Endothelial cell of umbilical vein (primary cell): Measurements from ENCODE around the gene SYNGR1. TPM values are rescaled to one million over a fixed set of nuclear protein-coding genes. Genes with fewer than 3 reads are reported as not detected.

ENCODE experiments used
- BruUV-seq: library from RNA; stranded (reverse); fragments of 400-500 nt; replicated peaks from 2 replicates; lab custom pipeline; 2021; lab: Mats Ljungman, UMichigan
- CTCF ChIA-PET: fragments of 300-600, 350-600 bp; sonication (Branson Sonifier 250); formaldehyde crosslinking; loops from one replicate; lab custom pipeline; 2021; ENCODE audit warnings: antibody characterized with exemption, inconsistent platforms; lab: Charles Lee
- POLR2A ChIA-PET: fragments of 300-600, 350-600 bp; sonication (Branson Sonifier 250); formaldehyde crosslinking; loops from one replicate; lab custom pipeline; 2021; ENCODE audit warnings: antibody characterized with exemption, inconsistent platforms; lab: Charles Lee
- DNase-seq: peaks from one replicate; pipeline ENCODE4 v3.0.0-alpha.2; 2011; ENCODE audit warnings: low read depth, low spot score
- FAIRE-seq: peaks from 2 replicates; lab custom pipeline; 2011; peaks lifted over from hg19 to GRCh38; lab: Jason Lieb, UNC
- H2AFZ ChIP-seq: 2 replicates; pipeline ENCODE4 v1.6.0; 2012; ENCODE audit warnings: low read depth, low read length, control low read depth, inconsistent platforms
- H3K27ac ChIP-seq: 2 replicates; pipeline ENCODE4 v1.5.1; 2011; ENCODE audit warnings: low read depth, mild to moderate bottlenecking, control low read depth, low read length, moderate library complexity; ENCODE audit not compliant: insufficient read depth
- H3K27me3 ChIP-seq, 2 experiments: 2 replicates each; pipeline versions ENCODE4 v1.6.0 to v1.6.1; 2011; ENCODE audit warnings: low read length in 2 of 2, mixed read lengths in 1 of 2; ENCODE audit not compliant: control insufficient read depth in 2 of 2, insufficient read depth in 2 of 2
- H3K36me3 ChIP-seq, 2 experiments: 2 replicates in 1 of 2; 3 replicates in 1 of 2; pipeline ENCODE4 v1.5.1; 2011; ENCODE audit warnings: low read length in 2 of 2, mild to moderate bottlenecking in 1 of 2, moderate library complexity in 1 of 2; ENCODE audit not compliant: control insufficient read depth in 2 of 2, insufficient read depth in 2 of 2; ENCODE audit errors: extremely low read depth in 1 of 2
- H3K4me1 ChIP-seq: 3 replicates; pipeline ENCODE4 v1.5.1; 2011; ENCODE audit warnings: mild to moderate bottlenecking, low read length; ENCODE audit not compliant: control insufficient read depth, insufficient read depth; ENCODE audit errors: extremely low read depth
- H3K4me2 ChIP-seq: 2 replicates; pipeline ENCODE4 v1.6.1; 2011; ENCODE audit warnings: low read length, control low read depth, mixed read lengths; ENCODE audit not compliant: insufficient read depth
- H3K4me3 ChIP-seq, 3 experiments: fragments of 200-600 bp in 1 of 3; sonication (generic), shearing (Covaris generic) in 1 of 3; replicated peaks in 1 of 3; 2 replicates each; pipeline ENCODE4 v1.5.1; 2011 to 2016; ENCODE audit warnings: control low read depth in 3 of 3, low read length in 3 of 3, mild to moderate bottlenecking in 2 of 3, inconsistent platforms in 1 of 3, low read depth in 1 of 3, moderate library complexity in 1 of 3; ENCODE audit not compliant: insufficient read depth in 1 of 3
- H3K79me2 ChIP-seq: 2 replicates; pipeline ENCODE4 v1.6.0; 2012; ENCODE audit warnings: low read length, inconsistent platforms; ENCODE audit not compliant: control insufficient read depth, insufficient read depth
- H3K9ac ChIP-seq: replicated peaks from 2 replicates; pipeline ENCODE3; 2011; ENCODE audit warnings: low read length, control low read depth; ENCODE audit not compliant: insufficient read depth; ENCODE audit errors: extremely low read depth
- H3K9me1 ChIP-seq: replicated peaks from 3 replicates; pipeline ENCODE4 v1.6.0; 2011; ENCODE audit warnings: mild to moderate bottlenecking, low read length; ENCODE audit not compliant: control insufficient read depth, insufficient read depth; ENCODE audit errors: extremely low read depth
- H3K9me3 ChIP-seq: replicated peaks from 2 replicates; pipeline ENCODE4 v1.5.1; 2012; ENCODE audit warnings: low read length, inconsistent platforms; ENCODE audit not compliant: control insufficient read depth, insufficient read depth
- H4K20me1 ChIP-seq: replicated peaks from 2 replicates; pipeline ENCODE3; 2011; ENCODE audit warnings: mild to moderate bottlenecking, low read length; ENCODE audit not compliant: control insufficient read depth, insufficient read depth; ENCODE audit errors: extremely low read depth
- CTCF ChIP-seq, 2 donors: IDR thresholded peaks; 1 replicate in 1 of 2; 2 replicates in 1 of 2; pipeline ENCODE4 v1.5.1; 2011; ENCODE audit warnings: low read length in 2 of 2, mild to moderate bottlenecking in 2 of 2, moderate library complexity in 2 of 2, control low read depth in 1 of 2, inconsistent platforms in 1 of 2, low read depth in 1 of 2; ENCODE audit not compliant: insufficient read depth in 1 of 2; ENCODE audit errors: extremely low read depth in 1 of 2
- EZH2 ChIP-seq: IDR thresholded peaks from 2 replicates; pipeline ENCODE4 v1.6.1; 2012; ENCODE audit warnings: borderline replicate concordance, low read depth, mild to moderate bottlenecking, moderate library complexity, low read length, inconsistent platforms; ENCODE audit not compliant: severe bottlenecking
- FOS ChIP-seq: IDR thresholded peaks from 2 replicates; pipeline ENCODE4 v1.6.1; 2011; ENCODE audit warnings: mild to moderate bottlenecking, low read length, moderate library complexity, borderline replicate concordance; ENCODE audit not compliant: insufficient read depth
- GATA2 ChIP-seq: IDR thresholded peaks from 2 replicates; pipeline ENCODE4 v1.7.0; 2011; ENCODE audit warnings: low read depth, mild to moderate bottlenecking, moderate library complexity, mixed read lengths, low read length; ENCODE audit not compliant: insufficient read length, insufficient read depth
- JUN ChIP-seq: IDR thresholded peaks from 2 replicates; pipeline ENCODE4 v1.6.1; 2011; ENCODE audit warnings: borderline replicate concordance, low read depth; ENCODE audit not compliant: insufficient read length, insufficient read depth
- MAX ChIP-seq: IDR thresholded peaks from 2 replicates; pipeline ENCODE4 v1.6.1; 2011; ENCODE audit not compliant: insufficient read depth, insufficient read length
- MYC ChIP-seq: IDR thresholded peaks from one replicate; pipeline ENCODE4 v1.6.1; 2011; ENCODE audit warnings: mild to moderate bottlenecking, low read depth, low read length
- POLR2A ChIP-seq: IDR thresholded peaks from 2 replicates; pipeline ENCODE4 v1.6.1; 2012; ENCODE audit warnings: low read depth, mild to moderate bottlenecking, control low read depth, low read length
- POLR2AphosphoS5 ChIP-seq: IDR thresholded peaks from 2 replicates; pipeline ENCODE4 v1.6.1; 2012; ENCODE audit warnings: low read depth, mild to moderate bottlenecking, control low read depth, low read length, moderate library complexity; ENCODE audit not compliant: insufficient read depth
- dilution Hi-C: fragments of 300-500 bp; cut with MboI; formaldehyde crosslinking; loops from one replicate; pipeline ENCODE4 v1.15.0; 2019; ENCODE audit warnings: low sequenced_read_pairs; ENCODE audit not compliant: extremely low pct_ligation_motif_present
- intact Hi-C: fragments of 100-400 bp; cut with micrococcal nuclease; formaldehyde crosslinking; loops from one replicate; pipeline ENCODE4 v1.10.0; 2022
- polyA plus RNA-seq, 4 experiments: library from polyadenylated mRNA; depleted of rRNA in 3 of 4; stranded (reverse) in 3 of 4; unstranded in 1 of 4; fragments of >200 nt; gene quantifications; 2 replicates each; pipeline versions ENCODE4 v1.2.1 to v1.2.3, GENCODE V29; 2011 to 2012; ENCODE audit warnings: missing spikeins in 1 of 4
- total RNA-seq: library from RNA; stranded (reverse); gene quantifications from 2 replicates; pipeline ENCODE4 v1.2.3, GENCODE V29; 2021

The SYNGR1 gene
- total and polyA plus RNA-seq, 2 donors (not counting 3 experiments of a cell fraction or from before 2014, with no cell fraction given) = 3.8 to 10.2 TPM

GRCh38 chr22:39395936-39396796 lies 46.4 kb downstream of the SYNGR1 start:
- intact Hi-C loops = loop anchor here (5.0 kb wide), 2 partner anchors 44 to 121 kb away; no protein-coding TSS in a partner anchor
- H3K9ac ChIP-seq = no peak overlapping the region
- no peak overlapping the region for H3K4me2 ChIP-seq
- no peaks in the 10 kb centered on the region for H3K36me3 ChIP-seq
- FAIRE-seq (no peak), DNase-seq (peak; percentile 21)
- no peaks in the 10 kb centered on the region for H3K9me1 ChIP-seq
- CTCF ChIA-PET = no interaction called here
- dilution Hi-C loops = no loop called here
- POLR2A ChIA-PET = no interaction called here
- H3K4me3 ChIP-seq = no peak overlapping the region
- no peaks in the 10 kb centered on the region for H4K20me1 ChIP-seq
- peak overlapping the region; percentile 46 for H2AFZ ChIP-seq
- H3K9me3 ChIP-seq = no peaks in the 10 kb centered on the region
- H3K27me3 ChIP-seq = peaks cover 0 to 2% of the 10 kb centered on the region in 2 experiments
- TF ChIP-seq GATA2 (peak; percentile 25), POLR2A (no peak)
- H3K27ac ChIP-seq = no peak overlapping the region
- peaks cover 7% of the 10 kb centered on the region for H3K79me2 ChIP-seq
- H3K4me1 ChIP-seq = peaks cover 11% of the 10 kb centered on the region
- no TSS peak for BruUV-seq

- peaks cover 0 to 2% of the 10 kb centered on the region in 2 experiments for H3K27me3 ChIP-seq
- H3K79me2 ChIP-seq = peaks cover 8% of the 10 kb centered on the region
- no peak overlapping the region for H3K4me2 ChIP-seq
- H3K4me3 ChIP-seq = no peak overlapping the region
- no peaks in the 10 kb centered on the region for H3K9me3 ChIP-seq
- no peak overlapping the region for H3K9ac ChIP-seq
- intact Hi-C loops = loop anchor here (5.0 kb wide), 2 partner anchors 44 to 121 kb away; no protein-coding TSS in a partner anchor
- H2AFZ ChIP-seq = peak overlapping the region; percentile 46
- H4K20me1 ChIP-seq = no peaks in the 10 kb centered on the region
- FAIRE-seq (no peak), DNase-seq (no peak)
- H3K36me3 ChIP-seq = no peaks in the 10 kb centered on the region
- H3K27ac ChIP-seq = no peak overlapping the region
- H3K4me1 ChIP-seq = peaks cover 11% of the 10 kb centered on the region
- no peaks in the 10 kb centered on the region for H3K9me1 ChIP-seq
- TF ChIP-seq CTCF (IDR thresholded peaks at IDR 0.05; ENCODE audit: extremely low read depth in 1 of 2, insufficient read depth in 1 of 2, low read depth in 1 of 2, low read length in 2 of 2) (no peak), POLR2A (no peak), FOS (no peak), GATA2 (no peak), MYC (no peak), POLR2AphosphoS5 (no peak), MAX (no peak), EZH2 (no peak), JUN (no peak)
- ChIA-PET POLR2A (no interaction called here), CTCF (no interaction called here)
- dilution Hi-C loops = no loop called here
- no TSS peak for BruUV-seq
Measured at GRCh38 chr22:39396797-39397195, 47.0 kb downstream of the SYNGR1 start.
